Posterior vena cava (tissue), 2 donors: ENCODE measurements around the gene MREG. TPM values are rescaled to one million over a fixed set of nuclear protein-coding genes. Genes with fewer than 3 reads are reported as not detected.
A peak's percentile ranks its signal among the peaks of the same experiment; 100 is the strongest.

ENCODE experiments used
- DNase-seq: peaks from one replicate; pipeline ENCODE4 v3.0.0-alpha.2; 2020; ENCODE audit warnings: low spot score
- intact Hi-C, 2 donors: fragments of 100-400 bp; cut with DNase I; formaldehyde crosslinking; loops; one replicate each; pipeline versions ENCODE4 v1.14.1 to v1.14.2; 2022 to 2023
- total RNA-seq, 2 donors: library from RNA; stranded (reverse); fragmentation: NEBNext Ultra II Directional; extraction: Animal tissue kit (Norgen Biotek cat#: 25700); gene quantifications; one replicate each; pipeline ENCODE4 v1.2.1, GENCODE V29; 2021
- donor health status: DM: yes; HTN: yes; CAD: no.
- donor health status: DM: yes; HTN: yes; CAD: no.

Gene MREG
- total RNA-seq, 2 donors from 2014 or later = 0.67 to 0.74 TPM

GRCh38 chr2:215906458-215906857 lies 106.9 kb downstream of the MREG start:
- intact Hi-C loops = loop anchor here in 1 of 2 donors (10.0 kb wide), 1 partner anchor 72 kb away; no protein-coding TSS in a partner anchor
- no peak for DNase-seq

GRCh38 chr2:215905691-215906090 lies 107.7 kb downstream of the MREG start:
- intact Hi-C loops = loop anchor here in 1 of 2 donors (10.0 kb wide), 1 partner anchor 71 kb away; no protein-coding TSS in a partner anchor
- DNase-seq = no peak

- intact Hi-C loops = loop anchor here in 1 of 2 donors (10.0 kb wide), 1 partner anchor 69 kb away; no protein-coding TSS in a partner anchor
- DNase-seq = no peak
These were observed 109.2 kb downstream of the MREG start for GRCh38 chr2:215904101-215904500.

DNA sequence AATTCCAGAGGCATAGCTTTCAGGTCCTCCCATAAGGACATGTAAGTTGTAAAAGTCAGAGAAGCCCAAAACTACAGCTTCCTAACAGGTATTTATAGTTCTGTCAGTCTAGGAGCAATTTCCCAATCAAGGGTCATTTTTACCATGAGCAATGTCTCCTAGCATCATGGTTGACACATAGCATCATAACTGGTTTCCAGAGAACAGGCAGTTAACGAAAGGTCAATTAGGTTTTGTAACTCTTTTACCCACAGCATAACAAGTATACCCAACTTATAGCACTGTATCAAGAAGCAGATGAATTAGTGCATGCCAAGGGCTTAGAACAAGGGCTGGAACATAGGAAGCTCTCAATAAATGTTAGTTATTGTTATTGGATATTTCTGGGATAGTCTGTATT lies 110.1 kb downstream of the MREG start:
- no peak for DNase-seq
- intact Hi-C loops = loop anchor here in 1 of 2 donors (10.0 kb wide), 1 partner anchor 68 kb away; no protein-coding TSS in a partner anchor

- no peak for DNase-seq
- intact Hi-C loops = loop anchor here in 1 of 2 donors (10.0 kb wide), 1 partner anchor 67 kb away; no protein-coding TSS in a partner anchor
These were observed 111.6 kb downstream of the MREG start for GRCh38 chr2:215901796-215902195.

DNA sequence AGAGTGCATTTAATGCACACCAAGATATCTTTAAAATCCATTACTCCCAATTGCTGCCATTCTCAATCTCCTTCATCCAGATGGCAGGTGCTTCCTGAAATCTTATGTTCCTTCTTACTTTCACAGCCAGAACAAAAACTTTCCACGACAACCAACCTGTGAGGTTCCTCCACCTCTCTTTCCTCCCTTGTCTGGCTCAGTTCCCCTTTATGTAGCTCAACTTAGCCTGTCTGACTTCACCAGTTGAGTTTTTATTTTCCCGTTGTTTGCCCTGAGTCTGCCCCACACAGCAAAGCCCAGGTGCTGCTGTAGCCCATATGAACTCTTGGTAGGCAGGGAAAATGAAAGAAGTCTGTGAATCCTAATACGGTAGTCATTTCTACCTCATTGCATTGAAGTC lies 112.5 kb downstream of the MREG start:
- intact Hi-C loops = loop anchor here in 1 of 2 donors (10.0 kb wide), 1 partner anchor 66 kb away; no protein-coding TSS in a partner anchor
- no peak for DNase-seq

GRCh38 chr2:215900203-215900611 lies 113.1 kb downstream of the MREG start:
- intact Hi-C loops = loop anchor here in 1 of 2 donors (10.0 kb wide), 1 partner anchor 65 kb away; no protein-coding TSS in a partner anchor
- peak; percentile 80 for DNase-seq

- no peak for DNase-seq
- intact Hi-C loops = loop anchor here in 1 of 2 donors (10.0 kb wide), 1 partner anchor 65 kb away; no protein-coding TSS in a partner anchor
These were observed 113.9 kb downstream of the MREG start for GRCh38 chr2:215899141-215900074.

GRCh38 chr2:215898363-215898762 lies 115.0 kb downstream of the MREG start:
- intact Hi-C loops = no loop called here
- no peak for DNase-seq

DNA sequence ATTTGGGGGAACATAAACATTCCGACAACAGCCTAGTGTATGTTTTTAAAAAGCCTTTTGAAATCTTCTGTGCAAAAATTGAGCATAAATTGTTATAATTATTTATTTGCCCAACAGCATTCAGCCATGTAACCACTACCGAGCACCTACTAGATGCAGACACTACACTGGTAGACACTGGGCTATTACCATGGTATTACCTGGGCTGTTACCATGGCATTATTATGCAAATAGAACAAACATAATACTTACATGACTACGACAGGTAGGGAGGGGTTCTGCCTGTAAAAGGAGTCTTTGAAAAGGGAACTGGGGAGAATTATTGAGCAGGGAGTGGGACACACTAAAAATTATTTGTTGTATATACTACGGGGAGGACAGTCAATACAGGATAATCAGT lies 116.4 kb downstream of the MREG start:
- DNase-seq = no peak
- intact Hi-C loops = no loop called here

DNA sequence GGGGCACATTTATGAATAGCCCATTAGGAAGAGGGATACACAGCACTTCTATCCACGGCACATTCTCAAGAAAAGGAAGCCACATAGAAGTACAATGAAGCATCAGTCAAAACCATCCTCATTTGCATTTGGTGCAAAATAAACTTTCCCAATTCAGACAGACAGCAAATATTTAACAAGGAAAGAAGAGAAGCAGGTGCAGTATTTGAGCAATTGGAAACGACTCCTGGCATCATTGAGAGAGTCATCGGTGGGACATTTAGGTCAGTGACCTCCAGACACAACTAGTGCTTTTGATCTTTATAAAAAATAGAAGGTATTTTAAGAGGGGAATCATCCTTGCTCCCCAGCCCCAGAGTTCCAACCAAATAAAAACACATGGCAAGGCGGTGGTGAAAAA lies 118.0 kb downstream of the MREG start:
- intact Hi-C loops = no loop called here
- no peak for DNase-seq

Other genes starting within 250 kb of the MREG start
- 1 to 10 TPM; 3.4 to 4.5 TPM for gene PECR, start 68.3 kb upstream of the MREG start, total RNA-seq
- under 1 TPM; 0.38 to 0.51 TPM for gene TMEM169, start 68.4 kb upstream of the MREG start, total RNA-seq
- 100 to 1,000 TPM; 189 to 213 TPM for gene XRCC5, start 95.8 kb upstream of the MREG start, total RNA-seq